Small intestine (tissue), 7 donors: ENCODE data around the gene KLHL21. TPM values are rescaled to one million over a fixed set of nuclear protein-coding genes. Genes with fewer than 3 reads are reported as not detected.

ENCODE experiments used
- DNase-seq, 2 donors: peaks; one replicate each; pipeline versions ENCODE4 v3.0.0 to v3.0.0-alpha.2; 2013
- FAIRE-seq: peaks from 2 replicates; lab custom pipeline; 2012; peaks lifted over from hg19 to GRCh38; lab: Jason Lieb, UNC
- H3K27ac ChIP-seq, 3 donors: one replicate each; pipeline ENCODE4 v1.5.1; 2013; ENCODE audit warnings: low read length in 2 of 3, mild to moderate bottlenecking in 2 of 3, control low read depth in 1 of 3, inconsistent platforms in 1 of 3, low read depth in 1 of 3, moderate library complexity in 1 of 3
- H3K27me3 ChIP-seq, 3 donors: one replicate each; pipeline ENCODE4 v1.6.1; 2013; ENCODE audit warnings: low read length in 3 of 3, inconsistent platforms in 1 of 3; ENCODE audit not compliant: control insufficient read depth in 3 of 3, insufficient read depth in 3 of 3
- H3K36me3 ChIP-seq, 3 donors: one replicate each; pipeline ENCODE4 v1.6.1; 2013; ENCODE audit warnings: low read length in 3 of 3, inconsistent platforms in 1 of 3, low read depth in 1 of 3, mild to moderate bottlenecking in 1 of 3, moderate library complexity in 1 of 3; ENCODE audit not compliant: control insufficient read depth in 3 of 3, insufficient read depth in 2 of 3
- H3K4me1 ChIP-seq, 3 donors: one replicate each; pipeline ENCODE4 v1.6.1; 2013; ENCODE audit warnings: low read length in 2 of 3, inconsistent platforms in 1 of 3, low read depth in 1 of 3, mild to moderate bottlenecking in 1 of 3, moderate library complexity in 1 of 3; ENCODE audit not compliant: control insufficient read depth in 3 of 3, insufficient read depth in 2 of 3
- H3K4me3 ChIP-seq, 3 donors: one replicate each; pipeline ENCODE4 v1.5.1; 2013; ENCODE audit warnings: low read length in 3 of 3, control low read depth in 1 of 3, inconsistent platforms in 1 of 3, low read depth in 1 of 3, mild to moderate bottlenecking in 1 of 3, moderate library complexity in 1 of 3
- H3K9me3 ChIP-seq, 2 donors: one replicate each; pipeline ENCODE4 v1.6.1; 2013; ENCODE audit warnings: low read depth in 1 of 2, low read length in 1 of 2; ENCODE audit not compliant: control insufficient read depth in 2 of 2, insufficient read depth in 1 of 2
- WGBS, 3 donors: extraction: QIAGEN DNeasy Blood & Tissue Kit; methylation state at CpG; one replicate each; pipeline ENCODE4 v1.1.7; 2013; 5-methylcytosine and 5-hydroxymethylcytosine counted together
- polyA plus RNA-seq, 4 donors: library from polyadenylated mRNA; stranded (reverse) in 3 of 4; unstranded in 1 of 4; fragments of 200-250 nt in 3 of 4; fragments of 120-200 nt in 1 of 4; gene quantifications; one replicate each; pipeline versions ENCODE4 v1.2.1 to v1.2.3, GENCODE V29; 2013
- donor health status: healthy with polysubstance abuse.
- donor health status: control.
- donor health status: control.
- donor health status: Bipolar disorder and iron deficiency.
- donor health status: healthy.

Gene KLHL21
- polyA plus RNA-seq, 4 donors = 3.1 to 10.5 (median 6.4) TPM

GRCh38 chr1:6584126-6585080 is 18.3 kb downstream of the KLHL21 start:
- Histone ChIP-seq H3K4me1 (peaks cover 4 to 25% (median 10%) of the 10 kb centered on the region in 3 donors), H3K9me3 (no peaks in the 10 kb centered on the region), H3K27me3 (no peaks in the 10 kb centered on the region), H3K27ac (peak overlapping the region in 1 of 3 donors; percentile 13), H3K4me3 (no peak overlapping the region), H3K36me3 (peaks cover 2 to 65% (median 3%) of the 10 kb centered on the region in 3 donors)
- WGBS, 3 donors = 70 to 76% (median 75%) methylated on average over 21 of the region's 21 CpGs
- DNase-seq = no peak
- FAIRE-seq = no peak

GRCh38 chr1:6582370-6582769 is 20.3 kb downstream of the KLHL21 start:
- Histone ChIP-seq H3K27ac (peak overlapping the region; percentile 83 to 93 (median 86)), H3K36me3 (peaks cover 0 to 44% (median 0%) of the 10 kb centered on the region in 3 donors), H3K4me3 (peak overlapping the region in 2 of 3 donors; percentile 13 to 18), H3K4me1 (peaks cover 4 to 30% (median 10%) of the 10 kb centered on the region in 3 donors), H3K9me3 (no peaks in the 10 kb centered on the region), H3K27me3 (no peaks in the 10 kb centered on the region)
- DNase-seq (peak; percentile 96), FAIRE-seq (no peak)
- WGBS, 3 donors = 0 to 65% (median 25%) methylated on average over 1 of the region's 1 CpG

GRCh38 chr1:6581561-6582305 is 20.9 kb downstream of the KLHL21 start:
- peak in 1 of 2 donors; percentile 23 for DNase-seq
- H3K36me3 ChIP-seq = peaks cover 0 to 38% (median 0%) of the 10 kb centered on the region in 3 donors
- FAIRE-seq = no peak
- H3K4me1 ChIP-seq = peaks cover 4 to 30% (median 10%) of the 10 kb centered on the region in 3 donors
- peak overlapping the region in 2 of 3 donors; percentile 13 to 72 for H3K4me3 ChIP-seq
- no peaks in the 10 kb centered on the region for H3K27me3 ChIP-seq
- H3K9me3 ChIP-seq = no peaks in the 10 kb centered on the region
- 24 to 52% (median 39%) methylated on average over 10 of the region's 10 CpGs for WGBS, 3 donors
- H3K27ac ChIP-seq = peak overlapping the region; percentile 83 to 93 (median 86)

- peak overlapping the region; percentile 83 to 93 (median 86) for H3K27ac ChIP-seq
- H3K9me3 ChIP-seq = no peaks in the 10 kb centered on the region
- DNase-seq = peak; percentile 22 to 46
- H3K27me3 ChIP-seq = no peaks in the 10 kb centered on the region
- H3K4me1 ChIP-seq = peaks cover 4 to 30% (median 10%) of the 10 kb centered on the region in 3 donors
- peaks cover 0 to 30% (median 0%) of the 10 kb centered on the region in 3 donors for H3K36me3 ChIP-seq
- peak overlapping the region; percentile 72 to 92 (median 79) for H3K4me3 ChIP-seq
- FAIRE-seq = no peak
- WGBS, 3 donors = 20 to 32% (median 24%) methylated on average over 19 of the region's 19 CpGs
These were observed 21.9 kb downstream of the KLHL21 start for GRCh38 chr1:6580593-6581409.

GRCh38 chr1:6580119-6580592 is 22.5 kb downstream of the KLHL21 start:
- FAIRE-seq (no peak), DNase-seq (peak; percentile 22 to 56)
- Histone ChIP-seq H3K36me3 (peaks cover 0 to 24% (median 0%) of the 10 kb centered on the region in 3 donors), H3K27me3 (no peaks in the 10 kb centered on the region), H3K4me1 (peaks cover 4 to 30% (median 10%) of the 10 kb centered on the region in 3 donors), H3K27ac (peak overlapping the region; percentile 66 to 93 (median 83)), H3K4me3 (peak overlapping the region; percentile 72 to 92 (median 79)), H3K9me3 (no peaks in the 10 kb centered on the region)
- WGBS, 3 donors = 0 to 1% (median 1%) methylated on average over 12 to 29 of the region's 30 CpGs

GRCh38 chr1:6579374-6580118 is 23.1 kb downstream of the KLHL21 start, which contains the start of gene ZBTB48:
Gene ZBTB48 (plus strand): TSS chr1:6579994. CDS start chr1:6580610, 616 bp downstream.
- WGBS, 3 donors = 14 to 18% (median 14%) methylated on average over 44 to 58 of the region's 58 CpGs
- peak; percentile 99 for DNase-seq
- Histone ChIP-seq H3K36me3 (peaks cover 0 to 20% (median 0%) of the 10 kb centered on the region in 3 donors), H3K27ac (peak within 1 kb of the TSS; percentile 66 to 93 (median 83)), H3K27me3 (no peaks in the 10 kb centered on the region), H3K4me3 (peak within 1 kb of the TSS; percentile 72 to 92 (median 79)), H3K9me3 (no peaks in the 10 kb centered on the region), H3K4me1 (peaks cover 4 to 30% (median 10%) of the 10 kb centered on the region in 3 donors)
- FAIRE-seq = no peak
